Activated CD8-positive, alpha-beta T cell treated with anti-CD3 and anti-CD28 coated beads for 36 hours (primary cell): Measurements from ENCODE around the gene DLG5. TPM values are rescaled to one million over a fixed set of nuclear protein-coding genes. Genes with fewer than 3 reads are reported as not detected.
A peak's percentile ranks its signal among the peaks of the same experiment; 100 is the strongest.

Source experiments
- ATAC-seq: fragments of 200-7000 bp; cut with Tn5 transposase; one replicate; pipeline ENCODE4 v1.10.0; 2021; ENCODE audit warnings: mild to moderate bottlenecking, moderate library complexity
- CTCF ChIA-PET: fragments of 350-600 bp; sonication (Branson Sonifier 250); formaldehyde crosslinking; loops from one replicate; lab custom pipeline; 2021; ENCODE audit warnings: antibody characterized with exemption; lab: Charles Lee
- POLR2A ChIA-PET: fragments of 350-600 bp; sonication (Branson Sonifier 250); formaldehyde crosslinking; loops from one replicate; lab custom pipeline; 2021; ENCODE audit warnings: antibody characterized with exemption; lab: Charles Lee
- DNase-seq: peaks from one replicate; pipeline ENCODE4 v3.0.0-alpha.2; 2020
- H3K27ac Mint-ChIP-seq: one replicate; pipeline ENCODE4 v1.8.0; 2021; ENCODE audit warnings: mild to moderate bottlenecking, mixed read lengths
- H3K27me3 Mint-ChIP-seq: one replicate; pipeline ENCODE4 v1.8.0; 2021; ENCODE audit warnings: mixed read lengths
- H3K36me3 Mint-ChIP-seq: one replicate; pipeline ENCODE4 v1.8.0; 2021; ENCODE audit warnings: low read depth, mixed read lengths
- H3K4me1 Mint-ChIP-seq: one replicate; pipeline ENCODE4 v1.8.0; 2021; ENCODE audit warnings: low read depth, mixed read lengths
- H3K4me3 Mint-ChIP-seq: one replicate; pipeline ENCODE4 v1.8.0; 2021; ENCODE audit warnings: mild to moderate bottlenecking, moderate library complexity, mixed read lengths
- H3K9me3 Mint-ChIP-seq: one replicate; pipeline ENCODE4 v1.8.0; 2021; ENCODE audit warnings: mixed read lengths
- CTCF ChIP-seq: fragments of 200-600 bp; IDR thresholded peaks from one replicate; pipeline ENCODE4 v1.8.0; 2022; ENCODE audit warnings: antibody characterized with exemption, mild to moderate bottlenecking
- intact Hi-C: fragments of 100-400 bp; cut with micrococcal nuclease; formaldehyde crosslinking; loops from one replicate; pipeline ENCODE4 v1.10.0; 2022
- total RNA-seq, 2 experiments: library from RNA; stranded (reverse); gene quantifications; one replicate each; pipeline ENCODE4 v1.2.3, GENCODE V29; 2021

DLG5 gene
- total RNA-seq, 2 experiments from 2014 or later: 2.7 to 4.8 TPM

- ChIA-PET CTCF (no interaction called here), POLR2A (no interaction called here)
- Mint-ChIP-seq H3K36me3 (no peaks in the 10 kb centered on the region), H3K9me3 (no peaks in the 10 kb centered on the region), H3K4me1 (peaks cover 11% of the 10 kb centered on the region), H3K27ac (no peak overlapping the region), H3K27me3 (no peaks in the 10 kb centered on the region), H3K4me3 (no peak overlapping the region)
- ATAC-seq: no peak
- intact Hi-C loops: no loop called here
- no peak for DNase-seq
- TF ChIP-seq CTCF: no peak
Measured at GRCh38 chr10:77879710-77880109, 46.8 kb downstream of the DLG5 start.

- CTCF ChIA-PET: no interaction called here
Measured at GRCh38 chr10:77879065-77879464, 47.5 kb downstream of the DLG5 start.

GRCh38 chr10:77877441-77878344 is 48.9 kb downstream of the DLG5 start:
- no peaks in the 10 kb centered on the region for H3K36me3 Mint-ChIP-seq
- ChIA-PET CTCF (no interaction called here), POLR2A (interaction anchor here (0.5 kb wide), 1 partner anchor 151 kb away, joined by 3 read pairs; no protein-coding TSS in a partner anchor)
- TF ChIP-seq CTCF: no peak
- peaks cover 27% of the 10 kb centered on the region for H3K4me1 Mint-ChIP-seq
- no peaks in the 10 kb centered on the region for H3K27me3 Mint-ChIP-seq
- DNase-seq (peak; percentile 65), ATAC-seq (peak; percentile 57)
- no peak overlapping the region for H3K4me3 Mint-ChIP-seq
- peak overlapping the region; percentile 65 for H3K27ac Mint-ChIP-seq
- no peaks in the 10 kb centered on the region for H3K9me3 Mint-ChIP-seq
- intact Hi-C loops: no loop called here

More at GRCh38 chr10:77879065-77879464, 47.5 kb downstream of the DLG5 start:
- intact Hi-C loops: no loop called here
- no peaks in the 10 kb centered on the region for H3K27me3 Mint-ChIP-seq
- H3K4me3 Mint-ChIP-seq: no peak overlapping the region
- H3K4me1 Mint-ChIP-seq: peaks cover 14% of the 10 kb centered on the region
- H3K27ac Mint-ChIP-seq: no peak overlapping the region
- no peaks in the 10 kb centered on the region for H3K9me3 Mint-ChIP-seq
- no peak for TF ChIP-seq CTCF
- POLR2A ChIA-PET: interaction anchor here (0.8 kb wide), 1 partner anchor 15 kb away, joined by 3 read pairs; no protein-coding TSS in a partner anchor
- no peaks in the 10 kb centered on the region for H3K36me3 Mint-ChIP-seq
- no peak for DNase-seq
- no peak for ATAC-seq

- intact Hi-C loops: no loop called here
- DNase-seq (no peak), ATAC-seq (no peak)
- H3K4me1 Mint-ChIP-seq: peaks cover 27% of the 10 kb centered on the region
- no peaks in the 10 kb centered on the region for H3K9me3 Mint-ChIP-seq
- no peaks in the 10 kb centered on the region for H3K36me3 Mint-ChIP-seq
- no peaks in the 10 kb centered on the region for H3K27me3 Mint-ChIP-seq
- H3K27ac Mint-ChIP-seq: no peak overlapping the region
- CTCF ChIA-PET: no interaction called here
- no peak for TF ChIP-seq CTCF
- H3K4me3 Mint-ChIP-seq: no peak overlapping the region
- POLR2A ChIA-PET: no interaction called here
Measured at GRCh38 chr10:77875730-77876129, 50.8 kb downstream of the DLG5 start.

GRCh38 chr10:77874872-77875271 is 51.7 kb downstream of the DLG5 start:
- Mint-ChIP-seq H3K4me1 (peaks cover 27% of the 10 kb centered on the region), H3K9me3 (no peaks in the 10 kb centered on the region), H3K4me3 (no peak overlapping the region), H3K27me3 (no peaks in the 10 kb centered on the region), H3K36me3 (no peaks in the 10 kb centered on the region), H3K27ac (no peak overlapping the region)
- no peak for TF ChIP-seq CTCF
- no peak for DNase-seq
- POLR2A ChIA-PET: no interaction called here
- intact Hi-C loops: no loop called here
- ATAC-seq: no peak
- CTCF ChIA-PET: interaction anchor here (1.1 kb wide), 1 partner anchor 38 kb away, joined by 3 read pairs; no protein-coding TSS in a partner anchor
